Lower leg skin (tissue), 3 donors: Measurements from ENCODE around the gene DVL1.

Source experiments
- POLR2A ChIP-seq, 2 donors: fragments of 450-650 bp; IDR thresholded peaks; one replicate each; pipeline ENCODE4 v1.6.1; 2016 to 2017; ENCODE audit warnings: antibody characterized with exemption in 2 of 2, mild to moderate bottlenecking in 1 of 2, moderate library complexity in 1 of 2
- TF ChIP-seq, protein P1 (sequence below), 3 donors: fragments of 450-650 bp; IDR thresholded peaks; one replicate each; pipeline ENCODE4 v1.5.1; 2016; ENCODE audit warnings: antibody characterized with exemption in 3 of 3, mild to moderate bottlenecking in 3 of 3, moderate library complexity in 2 of 3

DNA sequence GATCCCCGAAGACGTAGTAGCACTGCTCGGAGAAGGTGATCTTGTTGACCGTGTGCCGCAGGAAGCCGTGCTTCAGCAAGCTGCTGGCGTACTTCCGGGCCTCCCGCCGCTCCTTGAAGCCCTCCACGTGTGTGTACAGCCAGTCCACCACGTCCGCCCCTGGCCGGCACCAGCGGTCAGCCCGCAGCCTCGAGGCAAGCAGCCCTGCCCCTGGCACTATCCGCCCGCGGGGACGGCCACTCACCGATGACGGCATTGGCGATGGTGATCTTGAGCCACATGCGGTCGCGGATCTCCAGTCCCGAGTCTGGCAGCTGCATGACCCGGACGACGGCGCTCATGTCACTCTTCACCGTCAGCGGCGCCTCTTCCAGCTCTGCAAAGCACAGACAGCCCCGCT, 10.9 kb downstream of the DVL1 start:
- TF ChIP-seq, protein P1, sequence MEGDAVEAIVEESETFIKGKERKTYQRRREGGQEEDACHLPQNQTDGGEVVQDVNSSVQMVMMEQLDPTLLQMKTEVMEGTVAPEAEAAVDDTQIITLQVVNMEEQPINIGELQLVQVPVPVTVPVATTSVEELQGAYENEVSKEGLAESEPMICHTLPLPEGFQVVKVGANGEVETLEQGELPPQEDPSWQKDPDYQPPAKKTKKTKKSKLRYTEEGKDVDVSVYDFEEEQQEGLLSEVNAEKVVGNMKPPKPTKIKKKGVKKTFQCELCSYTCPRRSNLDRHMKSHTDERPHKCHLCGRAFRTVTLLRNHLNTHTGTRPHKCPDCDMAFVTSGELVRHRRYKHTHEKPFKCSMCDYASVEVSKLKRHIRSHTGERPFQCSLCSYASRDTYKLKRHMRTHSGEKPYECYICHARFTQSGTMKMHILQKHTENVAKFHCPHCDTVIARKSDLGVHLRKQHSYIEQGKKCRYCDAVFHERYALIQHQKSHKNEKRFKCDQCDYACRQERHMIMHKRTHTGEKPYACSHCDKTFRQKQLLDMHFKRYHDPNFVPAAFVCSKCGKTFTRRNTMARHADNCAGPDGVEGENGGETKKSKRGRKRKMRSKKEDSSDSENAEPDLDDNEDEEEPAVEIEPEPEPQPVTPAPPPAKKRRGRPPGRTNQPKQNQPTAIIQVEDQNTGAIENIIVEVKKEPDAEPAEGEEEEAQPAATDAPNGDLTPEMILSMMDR (IDR thresholded peaks at IDR 0.05), result no peak
- TF ChIP-seq POLR2A (IDR thresholded peaks at IDR 0.05), result no peak
